ENCODE results near the gene THEM5.

DNA sequence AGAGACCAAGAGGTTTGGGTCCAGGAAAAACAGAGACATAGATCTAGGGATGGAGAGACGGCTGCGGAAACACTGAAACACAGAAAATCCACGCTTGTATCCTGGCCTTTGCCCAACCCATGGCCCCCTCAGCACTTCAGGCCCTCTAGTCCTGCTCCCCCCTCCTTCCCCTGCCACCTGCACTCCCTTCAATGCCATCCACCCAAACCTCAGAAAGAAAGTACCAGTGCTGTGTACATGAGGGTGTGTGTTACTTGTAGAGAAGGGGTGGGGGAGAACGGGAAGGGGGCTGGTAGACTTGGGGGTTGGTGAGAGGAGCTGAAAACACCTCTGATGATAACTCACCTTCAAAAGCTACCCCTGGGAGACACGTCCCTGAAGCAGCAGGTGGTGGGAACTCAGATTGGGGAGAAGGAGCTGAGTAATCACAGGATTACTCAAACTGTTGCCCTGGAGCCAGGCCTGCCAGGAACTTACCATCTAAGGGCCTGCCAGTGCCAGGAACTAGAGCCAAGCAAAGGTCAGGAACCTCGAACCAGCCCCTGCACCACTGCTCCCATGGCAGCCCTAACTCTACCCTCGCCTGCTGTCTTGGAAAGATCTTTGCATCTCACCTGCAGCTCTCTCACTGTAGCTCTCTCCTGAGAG is 33.4 kb downstream of the THEM5 start:
- no peak for TF ChIP-seq POLR2A (IDR thresholded peaks at IDR 0.05)
- TF ChIP-seq, protein P1, sequence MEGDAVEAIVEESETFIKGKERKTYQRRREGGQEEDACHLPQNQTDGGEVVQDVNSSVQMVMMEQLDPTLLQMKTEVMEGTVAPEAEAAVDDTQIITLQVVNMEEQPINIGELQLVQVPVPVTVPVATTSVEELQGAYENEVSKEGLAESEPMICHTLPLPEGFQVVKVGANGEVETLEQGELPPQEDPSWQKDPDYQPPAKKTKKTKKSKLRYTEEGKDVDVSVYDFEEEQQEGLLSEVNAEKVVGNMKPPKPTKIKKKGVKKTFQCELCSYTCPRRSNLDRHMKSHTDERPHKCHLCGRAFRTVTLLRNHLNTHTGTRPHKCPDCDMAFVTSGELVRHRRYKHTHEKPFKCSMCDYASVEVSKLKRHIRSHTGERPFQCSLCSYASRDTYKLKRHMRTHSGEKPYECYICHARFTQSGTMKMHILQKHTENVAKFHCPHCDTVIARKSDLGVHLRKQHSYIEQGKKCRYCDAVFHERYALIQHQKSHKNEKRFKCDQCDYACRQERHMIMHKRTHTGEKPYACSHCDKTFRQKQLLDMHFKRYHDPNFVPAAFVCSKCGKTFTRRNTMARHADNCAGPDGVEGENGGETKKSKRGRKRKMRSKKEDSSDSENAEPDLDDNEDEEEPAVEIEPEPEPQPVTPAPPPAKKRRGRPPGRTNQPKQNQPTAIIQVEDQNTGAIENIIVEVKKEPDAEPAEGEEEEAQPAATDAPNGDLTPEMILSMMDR (IDR thresholded peaks at IDR 0.05) = no peak
- TF ChIP-seq POLR2AphosphoS5 (IDR thresholded peaks at IDR 0.05) = no peak

Measured in breast epithelium (tissue), 3 donors.